OCI-LY1 (cell line): ENCODE data around the gene MTX1.
"Not testable (repeated sequence)": the region's sequence is repeated elsewhere in the genome, so short reads cannot be mapped to it uniquely, and the experiment has no call there.

ENCODE experiments used
- H2AFZ ChIP-seq: fragments of 200-600 bp; sonication (generic), shearing (Covaris generic); 2 replicates; pipeline ENCODE4 v1.6.0; 2014; ENCODE audit warnings: antibody characterized with exemption, mild to moderate bottlenecking, low read length
- H3F3A ChIP-seq: fragments of 200-600 bp; sonication (generic), shearing (Covaris generic); 2 replicates; pipeline ENCODE4 v1.6.0; 2014; ENCODE audit warnings: mild to moderate bottlenecking, antibody characterized with exemption, low read length, moderate library complexity; ENCODE audit not compliant: insufficient read depth
- H3K27ac ChIP-seq: fragments of 200-600 bp; sonication (generic); 2 replicates; pipeline ENCODE4 v1.5.1; 2014; ENCODE audit warnings: low read length, mixed run types, mild to moderate bottlenecking, low read depth; ENCODE audit not compliant: poor library complexity, severe bottlenecking
- H3K27me3 ChIP-seq: fragments of 200-600 bp; sonication (generic); 2 replicates; pipeline ENCODE4 v1.6.0; 2014; ENCODE audit warnings: antibody characterized with exemption, mild to moderate bottlenecking, low read length, moderate library complexity; ENCODE audit not compliant: insufficient read depth
- H3K36me3 ChIP-seq: fragments of 200-600 bp; sonication (generic); 2 replicates; pipeline ENCODE4 v1.6.1; 2014; ENCODE audit warnings: mild to moderate bottlenecking, antibody characterized with exemption, low read length, moderate library complexity, mixed read lengths; ENCODE audit not compliant: insufficient read depth
- H3K4me1 ChIP-seq: fragments of 200-600 bp; sonication (generic); 2 replicates; pipeline ENCODE4 v1.5.1; 2014; ENCODE audit warnings: mild to moderate bottlenecking, low read length, moderate library complexity; ENCODE audit not compliant: insufficient read depth, severe bottlenecking
- H3K4me2 ChIP-seq: fragments of 200-600 bp; sonication (generic), shearing (Covaris generic); 2 replicates; pipeline ENCODE4 v1.6.1; 2014; ENCODE audit warnings: low read length
- H3K4me3 ChIP-seq: fragments of 200-600 bp; sonication (generic); 2 replicates; pipeline ENCODE4 v1.5.1; 2014; ENCODE audit warnings: low read length, low read depth, mild to moderate bottlenecking, mixed read lengths; ENCODE audit not compliant: poor library complexity, severe bottlenecking
- H3K79me2 ChIP-seq: fragments of 200-600 bp; shearing (Covaris generic); 2 replicates; pipeline ENCODE4 v1.6.1; 2016; ENCODE audit warnings: mixed run types, low read length, mixed read lengths; ENCODE audit not compliant: insufficient read depth
- H3K9ac ChIP-seq: fragments of 200-600 bp; sonication (generic), shearing (Covaris generic); 2 replicates; pipeline ENCODE4 v1.6.1; 2014; ENCODE audit warnings: mild to moderate bottlenecking, low read length, mixed read lengths
- H3K9me2 ChIP-seq: fragments of 200-600 bp; sonication (generic), shearing (Covaris generic); 2 replicates; pipeline ENCODE4 v1.6.1; 2014; ENCODE audit warnings: low read depth, mild to moderate bottlenecking, low read length, mixed read lengths
- H3K9me3 ChIP-seq: fragments of 200-600 bp; shearing (Covaris generic); 2 replicates; pipeline ENCODE4 v1.6.1; 2014; ENCODE audit warnings: low read length, mixed read lengths
- H4K20me1 ChIP-seq: fragments of 200-600 bp; sonication (generic), shearing (Covaris generic); 2 replicates; pipeline ENCODE4 v1.6.0; 2016; ENCODE audit warnings: mild to moderate bottlenecking, low read length; ENCODE audit not compliant: insufficient read depth
- CTCF ChIP-seq: fragments of 200-600 bp; sonication (generic), shearing (Covaris generic); IDR thresholded peaks from 2 replicates; pipeline ENCODE4 v1.5.1; 2017; ENCODE audit warnings: mild to moderate bottlenecking, antibody characterized with exemption, low read length, moderate library complexity, mixed read lengths
- EZH2 ChIP-seq: fragments of 200-600 bp; sonication (generic), shearing (Covaris generic); IDR thresholded peaks from 2 replicates; pipeline ENCODE4 v1.8.0; 2017; ENCODE audit warnings: borderline replicate concordance, mixed run types, mild to moderate bottlenecking, antibody characterized with exemption, low read length, moderate library complexity, mixed read lengths

MTX1 gene

GRCh38 chr1:155223047-155223446 lies 14.6 kb downstream of the MTX1 start:
- Histone ChIP-seq H3K4me1 (peaks cover 61% of the 10 kb centered on the region), H2AFZ (no peak overlapping the region), H3K4me2 (peak overlapping the region; percentile 4; the same call in 1 of the 2 replicates), H3K9ac (no peak overlapping the region), H3K4me3 (no peak overlapping the region), H3F3A (peaks cover 14% of the 10 kb centered on the region), H3K79me2 (no peaks in the 10 kb centered on the region), H3K27me3 (no peaks in the 10 kb centered on the region), H3K36me3 (no peaks in the 10 kb centered on the region), H3K27ac (peak overlapping the region; percentile 94), H3K9me2 (no peaks in the 10 kb centered on the region), H3K9me3 (no peaks in the 10 kb centered on the region), H4K20me1 (no peaks in the 10 kb centered on the region)
- TF ChIP-seq EZH2: no peak
- TF ChIP-seq CTCF: no peak

GRCh38 chr1:155225404-155225759 lies 16.9 kb downstream of the MTX1 start:
- peaks cover 57% of the 10 kb centered on the region for H3K4me1 ChIP-seq
- H3K9ac ChIP-seq, H3K9me2 ChIP-seq, H2AFZ ChIP-seq, H3K36me3 ChIP-seq, H3K9me3 ChIP-seq, H3K79me2 ChIP-seq, H4K20me1 ChIP-seq, H3K27me3 ChIP-seq: not testable (repeated sequence)
- H3K27ac ChIP-seq: peak overlapping the region; percentile 94
- H3K4me2 ChIP-seq: peak overlapping the region; percentile 96
- H3K4me3 ChIP-seq: peak overlapping the region; percentile 93
- peaks cover 14% of the 10 kb centered on the region for H3F3A ChIP-seq

- peak overlapping the region; percentile 93 for H3K4me3 ChIP-seq
- H3K27ac ChIP-seq: peak overlapping the region; percentile 94
- H3K9me2 ChIP-seq: no peaks in the 10 kb centered on the region
- no peaks in the 10 kb centered on the region for H3K9me3 ChIP-seq
- H3K9ac ChIP-seq: peak overlapping the region; percentile 97
- H4K20me1 ChIP-seq: no peaks in the 10 kb centered on the region
- H3K4me1 ChIP-seq: peaks cover 57% of the 10 kb centered on the region
- TF ChIP-seq CTCF (peak; percentile 87), EZH2 (no peak)
- no peak overlapping the region for H2AFZ ChIP-seq
- no peaks in the 10 kb centered on the region for H3K27me3 ChIP-seq
- no peaks in the 10 kb centered on the region for H3K79me2 ChIP-seq
- H3K36me3 ChIP-seq: no peaks in the 10 kb centered on the region
- peaks cover 14% of the 10 kb centered on the region for H3F3A ChIP-seq
- peak overlapping the region; percentile 96 for H3K4me2 ChIP-seq
Measured at GRCh38 chr1:155226188-155226909, 17.9 kb downstream of the MTX1 start.

GRCh38 chr1:155226910-155227260 lies 18.4 kb downstream of the MTX1 start:
- Histone ChIP-seq H3K9ac (peak overlapping the region; percentile 97), H3K4me2 (peak overlapping the region; percentile 96), H4K20me1 (no peaks in the 10 kb centered on the region), H3K27ac (peak overlapping the region; percentile 94), H3K79me2 (no peaks in the 10 kb centered on the region), H3K9me3 (no peaks in the 10 kb centered on the region), H3F3A (peaks cover 14% of the 10 kb centered on the region), H2AFZ (no peak overlapping the region), H3K9me2 (no peaks in the 10 kb centered on the region), H3K27me3 (no peaks in the 10 kb centered on the region), H3K36me3 (no peaks in the 10 kb centered on the region), H3K4me3 (peak overlapping the region; percentile 93), H3K4me1 (peaks cover 57% of the 10 kb centered on the region)
- TF ChIP-seq EZH2 (no peak), CTCF (0 out of 2 replicates have a peak, but pooled peaks have one; percentile 29)
